HEK293T (cell line): Measurements from ENCODE around the gene WWC1.

Source experiments
- CTCF ChIA-PET: fragments of 350-600 bp; formaldehyde crosslinking; extraction: SDS; loops from one replicate; lab custom pipeline; 2021; ENCODE audit warnings: antibody characterized with exemption, inconsistent platforms; lab: Yijun Ruan, JAX
- POLR2A ChIA-PET: fragments of 350-600 bp; formaldehyde crosslinking; extraction: SDS; loops from one replicate; lab custom pipeline; 2020; ENCODE audit warnings: antibody characterized with exemption, inconsistent platforms; lab: Yijun Ruan, JAX
- DNase-seq: peaks from one replicate; pipeline ENCODE4 v3.0.0; 2012; ENCODE audit warnings: mixed read lengths; ENCODE audit errors: extremely low spot score
- ARNT ChIP-seq: fragments of 450-650 bp; IDR thresholded peaks from 2 replicates; pipeline ENCODE4 v1.6.1; 2017; ENCODE audit warnings: mild to moderate bottlenecking
- BHLHE40 ChIP-seq: fragments of 450-650 bp; IDR thresholded peaks from 2 replicates; pipeline ENCODE4 v1.6.1; 2016; ENCODE audit warnings: mild to moderate bottlenecking, moderate library complexity, borderline replicate concordance
- CTBP1 ChIP-seq: fragments of 450-650 bp; IDR thresholded peaks from 2 replicates; pipeline ENCODE4 v1.6.1; 2016; ENCODE audit warnings: borderline replicate concordance
- ELF4 ChIP-seq: fragments of 450-650 bp; IDR thresholded peaks from 2 replicates; pipeline ENCODE4 v1.6.1; 2017; ENCODE audit warnings: antibody characterized with exemption
- FOXA1 ChIP-seq: fragments of 450-650 bp; IDR thresholded peaks from 2 replicates; pipeline ENCODE4 v1.6.1; 2016; ENCODE audit warnings: mild to moderate bottlenecking
- FOXK2 ChIP-seq: fragments of 450-650 bp; IDR thresholded peaks from 2 replicates; pipeline ENCODE4 v1.6.1; 2016; ENCODE audit warnings: mild to moderate bottlenecking
- FOXM1 ChIP-seq: fragments of 450-650 bp; IDR thresholded peaks from 2 replicates; pipeline ENCODE4 v1.6.1; 2017; ENCODE audit warnings: mild to moderate bottlenecking, borderline replicate concordance
- HDGF ChIP-seq: fragments of 450-650 bp; IDR thresholded peaks from 2 replicates; pipeline ENCODE4 v1.6.1; 2017; ENCODE audit warnings: antibody characterized with exemption, borderline replicate concordance
- L3MBTL2 ChIP-seq: fragments of 450-650 bp; conservative IDR thresholded peaks from 2 replicates; pipeline ENCODE4 v1.6.1; 2016; ENCODE audit warnings: mild to moderate bottlenecking
- LEF1 ChIP-seq: fragments of 450-650 bp; IDR thresholded peaks from 2 replicates; pipeline ENCODE4 v1.6.1; 2017; ENCODE audit warnings: mild to moderate bottlenecking, borderline replicate concordance
- NFRKB ChIP-seq: fragments of 450-650 bp; IDR thresholded peaks from 2 replicates; pipeline ENCODE4 v1.6.1; 2016; ENCODE audit warnings: mild to moderate bottlenecking, moderate library complexity
- PKNOX1 ChIP-seq: fragments of 450-650 bp; IDR thresholded peaks from 2 replicates; pipeline ENCODE4 v1.6.1; 2016
- SP1 ChIP-seq: fragments of 450-650 bp; IDR thresholded peaks from 2 replicates; pipeline ENCODE4 v1.6.1; 2017
- SUZ12 ChIP-seq: fragments of 450-650 bp; IDR thresholded peaks from 2 replicates; pipeline ENCODE4 v1.6.1; 2016; ENCODE audit warnings: mild to moderate bottlenecking
- TARDBP ChIP-seq: fragments of 450-650 bp; IDR thresholded peaks from 2 replicates; pipeline ENCODE4 v1.6.1; 2016
- ZNF384 ChIP-seq: fragments of 450-650 bp; IDR thresholded peaks from 2 replicates; pipeline ENCODE4 v1.6.1; 2016

WWC1 gene

GRCh38 chr5:168426007-168426863, 134.8 kb downstream of the WWC1 start:
- CTCF ChIA-PET = no interaction called here
- TF ChIP-seq PKNOX1 (no peak), FOXA1 (no peak)
- no peak for DNase-seq
- POLR2A ChIA-PET = no interaction called here

GRCh38 chr5:168426864-168427172, 135.4 kb downstream of the WWC1 start:
- no peak for TF ChIP-seq ELF4
- no peak for TF ChIP-seq L3MBTL2
- no peak for TF ChIP-seq SUZ12
- TF ChIP-seq NFRKB = no peak
- TF ChIP-seq SP1 = no peak
- TF ChIP-seq FOXA1 = no peak
- ChIA-PET POLR2A (no interaction called here), CTCF (no interaction called here)
- no peak for DNase-seq

GRCh38 chr5:168427224-168427623, 135.8 kb downstream of the WWC1 start:
- TF ChIP-seq ARNT = no peak
- TF ChIP-seq PKNOX1 = no peak
- no peak for TF ChIP-seq NFRKB
- POLR2A ChIA-PET = no interaction called here
- CTCF ChIA-PET = no interaction called here
- no peak for DNase-seq

- no peak for DNase-seq
- TF ChIP-seq L3MBTL2 (no peak), SP1 (no peak), SUZ12 (no peak), CTBP1 (no peak), BHLHE40 (no peak), ELF4 (no peak), FOXA1 (no peak), FOXM1 (no peak), PKNOX1 (no peak), LEF1 (no peak), ZNF384 (no peak), NFRKB (no peak), FOXK2 (no peak), HDGF (no peak), ARNT (no peak), TARDBP (no peak)
- ChIA-PET POLR2A (no interaction called here), CTCF (no interaction called here)
Observed at GRCh38 chr5:168428552-168428951, 137.1 kb downstream of the WWC1 start.

- POLR2A ChIA-PET = no interaction called here
- no peak for DNase-seq
- CTCF ChIA-PET = no interaction called here
- TF ChIP-seq FOXA1 = no peak
- TF ChIP-seq ZNF384 = no peak
- no peak for TF ChIP-seq PKNOX1
- TF ChIP-seq LEF1 = no peak
- TF ChIP-seq SUZ12 = no peak
- TF ChIP-seq FOXM1 = no peak
- no peak for TF ChIP-seq ARNT
- no peak for TF ChIP-seq ELF4
- no peak for TF ChIP-seq FOXK2
- TF ChIP-seq CTBP1 = no peak
- no peak for TF ChIP-seq NFRKB
- TF ChIP-seq L3MBTL2 = no peak
- TF ChIP-seq SP1 = no peak
Observed at GRCh38 chr5:168430296-168430695, 138.9 kb downstream of the WWC1 start.

- DNase-seq = no peak
- POLR2A ChIA-PET = interaction anchor here (0.6 kb wide), 1 partner anchor 19 kb away, joined by 3 read pairs; no protein-coding TSS in a partner anchor
- CTCF ChIA-PET = no interaction called here
- no peak for TF ChIP-seq BHLHE40
- no peak for TF ChIP-seq FOXK2
- no peak for TF ChIP-seq PKNOX1
- no peak for TF ChIP-seq ZNF384
- TF ChIP-seq HDGF = no peak
- TF ChIP-seq L3MBTL2 = no peak
- no peak for TF ChIP-seq ARNT
- TF ChIP-seq CTBP1 = no peak
- no peak for TF ChIP-seq FOXA1
- TF ChIP-seq SP1 = no peak
- TF ChIP-seq SUZ12 = no peak
- no peak for TF ChIP-seq ELF4
- no peak for TF ChIP-seq NFRKB
- TF ChIP-seq LEF1 = no peak
- no peak for TF ChIP-seq FOXM1
Observed at GRCh38 chr5:168432903-168433302, 141.5 kb downstream of the WWC1 start.
